H9 (cell line): Measurements from ENCODE around the gene ASXL1. TPM values are rescaled to one million over a fixed set of nuclear protein-coding genes. Genes with fewer than 3 reads are reported as not detected.

ENCODE experiments used
- DNase-seq: peaks from one replicate; pipeline ENCODE4 v3.0.0-alpha.2; 2017
- H2AFZ ChIP-seq: one replicate; pipeline ENCODE4 v1.6.1; 2013; ENCODE audit warnings: mild to moderate bottlenecking, low read length, control low read depth, moderate library complexity
- H2AK5ac ChIP-seq: 2 replicates; pipeline ENCODE4 v1.6.1; 2013; ENCODE audit warnings: low read length, control low read depth, mixed read lengths; ENCODE audit not compliant: insufficient read length
- H2BK120ac ChIP-seq: one replicate; pipeline ENCODE4 v1.6.1; 2013; ENCODE audit warnings: low read depth, mild to moderate bottlenecking, low read length, control low read depth, inconsistent platforms; ENCODE audit not compliant: poor library complexity, severe bottlenecking
- H2BK12ac ChIP-seq: 2 replicates; pipeline ENCODE4 v1.6.1; 2013; ENCODE audit warnings: low read length, control low read depth, mixed read lengths, low read depth; ENCODE audit not compliant: insufficient read length
- H2BK15ac ChIP-seq: 2 replicates; pipeline ENCODE4 v1.6.1; 2013; ENCODE audit warnings: low read depth, low read length, control low read depth
- H2BK20ac ChIP-seq: one replicate; pipeline ENCODE4 v1.6.1; 2013; ENCODE audit warnings: low read depth, mild to moderate bottlenecking, low read length, control low read depth, inconsistent platforms; ENCODE audit not compliant: poor library complexity, severe bottlenecking
- H2BK5ac ChIP-seq: 2 replicates; pipeline ENCODE4 v1.6.1; 2013; ENCODE audit warnings: low read length, control low read depth, mixed read lengths; ENCODE audit not compliant: insufficient read length
- H3K14ac ChIP-seq: 2 replicates; pipeline ENCODE4 v1.6.1; 2013; ENCODE audit warnings: low read length, control low read depth; ENCODE audit not compliant: insufficient read depth
- H3K18ac ChIP-seq: 2 replicates; pipeline ENCODE4 v1.6.1; 2013; ENCODE audit warnings: low read depth, mild to moderate bottlenecking, mixed read lengths, low read length, control low read depth; ENCODE audit not compliant: insufficient read length
- H3K23ac ChIP-seq: 2 replicates; pipeline ENCODE4 v1.6.1; 2013; ENCODE audit warnings: low read length, control low read depth, mixed read lengths, low read depth; ENCODE audit not compliant: insufficient read length
- H3K23me2 ChIP-seq: 2 replicates; pipeline ENCODE4 v1.6.1; 2013; ENCODE audit warnings: low read depth, mild to moderate bottlenecking, mixed read lengths, low read length, control low read depth; ENCODE audit not compliant: insufficient read length, poor library complexity, severe bottlenecking
- H3K27ac ChIP-seq: 2 replicates; pipeline ENCODE4 v1.5.1; 2013; ENCODE audit warnings: low read length, control low read depth, mixed read lengths, low read depth; ENCODE audit not compliant: insufficient read length
- H3K27me3 ChIP-seq: 2 replicates; pipeline ENCODE4 v1.6.1; 2013; ENCODE audit warnings: low read length, control low read depth, inconsistent platforms; ENCODE audit not compliant: insufficient read depth
- H3K4ac ChIP-seq: 2 replicates; pipeline ENCODE4 v1.6.1; 2013; ENCODE audit warnings: low read depth, mild to moderate bottlenecking, control low read depth, inconsistent platforms, low read length, moderate library complexity
- H3K4me1 ChIP-seq: 2 replicates; pipeline ENCODE4 v1.6.1; 2013; ENCODE audit warnings: low read length, control low read depth, inconsistent platforms; ENCODE audit not compliant: insufficient read depth
- H3K4me2 ChIP-seq: 2 replicates; pipeline ENCODE4 v1.6.1; 2013; ENCODE audit warnings: low read length, control low read depth, mixed read lengths; ENCODE audit not compliant: insufficient read length, insufficient read depth
- H3K56ac ChIP-seq: 2 replicates; pipeline ENCODE4 v1.6.1; 2013; ENCODE audit warnings: low read depth, mild to moderate bottlenecking, mixed read lengths, low read length, control low read depth; ENCODE audit not compliant: insufficient read length
- H3K79me1 ChIP-seq: 2 replicates; pipeline ENCODE4 v1.6.1; 2013; ENCODE audit warnings: low read depth, mild to moderate bottlenecking, moderate library complexity, low read length, control low read depth, inconsistent platforms; ENCODE audit not compliant: insufficient read depth, poor library complexity, severe bottlenecking
- H3K79me2 ChIP-seq: 2 replicates; pipeline ENCODE4 v1.6.1; 2013; ENCODE audit warnings: low read length, control low read depth, inconsistent platforms; ENCODE audit not compliant: insufficient read depth
- H3K9ac ChIP-seq: 2 replicates; pipeline ENCODE4 v1.6.1; 2013; ENCODE audit warnings: low read length, control low read depth, mixed read lengths; ENCODE audit not compliant: insufficient read length; ENCODE audit errors: extremely low read depth
- H3K9me3 ChIP-seq: one replicate; pipeline ENCODE4 v1.6.1; 2013; ENCODE audit warnings: low read depth, low read length, inconsistent platforms; ENCODE audit not compliant: control insufficient read depth
- H3T11ph ChIP-seq: one replicate; pipeline ENCODE4 v1.6.1; 2013; ENCODE audit warnings: mild to moderate bottlenecking, low read length, control low read depth, inconsistent platforms
- H4K20me1 ChIP-seq: one replicate; pipeline ENCODE4 v1.6.1; 2013; ENCODE audit not compliant: control insufficient read depth, insufficient read length, insufficient read depth
- H4K5ac ChIP-seq: 2 replicates; pipeline ENCODE4 v1.6.1; 2013; ENCODE audit warnings: low read depth, mild to moderate bottlenecking, mixed read lengths, low read length, control low read depth; ENCODE audit not compliant: insufficient read length
- H4K8ac ChIP-seq: replicated peaks from 2 replicates; pipeline ENCODE4 v1.6.1; 2013; ENCODE audit warnings: low read length, control low read depth, mixed read lengths, low read depth; ENCODE audit not compliant: insufficient read length
- H4K91ac ChIP-seq: 2 replicates; pipeline ENCODE4 v1.6.1; 2013; ENCODE audit warnings: low read depth, mild to moderate bottlenecking, moderate library complexity, mixed read lengths, low read length, control low read depth; ENCODE audit not compliant: insufficient read length
- H3K27ac Mint-ChIP-seq, 3 experiments: 2 replicates in 2 of 3; 3 replicates in 1 of 3; pipeline ENCODE4 v1.8.0; 2020 to 2021; ENCODE audit warnings: mixed read lengths in 3 of 3, mild to moderate bottlenecking in 1 of 3, moderate library complexity in 1 of 3
- H3K27me3 Mint-ChIP-seq: 2 replicates; pipeline ENCODE4 v1.8.0; 2021; ENCODE audit warnings: low read depth, mild to moderate bottlenecking, moderate library complexity, mixed read lengths
- H3K36me3 Mint-ChIP-seq, 3 experiments: 2 replicates in 2 of 3; 3 replicates in 1 of 3; pipeline ENCODE4 v1.8.0; 2020 to 2021; ENCODE audit warnings: low read depth in 3 of 3, mixed read lengths in 3 of 3; ENCODE audit not compliant: insufficient read depth in 1 of 3
- H3K4me1 Mint-ChIP-seq, 2 experiments: 2 replicates each; pipeline ENCODE4 v1.8.0; 2020; ENCODE audit warnings: mixed read lengths in 2 of 2
- H3K4me3 Mint-ChIP-seq, 2 experiments: 2 replicates in 1 of 2; 3 replicates in 1 of 2; pipeline ENCODE4 v1.8.0; 2020 to 2021; ENCODE audit warnings: mild to moderate bottlenecking in 2 of 2, mixed read lengths in 2 of 2, moderate library complexity in 1 of 2
- H3K9me3 Mint-ChIP-seq, 2 experiments: 2 replicates in 1 of 2; 3 replicates in 1 of 2; pipeline ENCODE4 v1.8.0; 2020; ENCODE audit warnings: mild to moderate bottlenecking in 2 of 2, mixed read lengths in 2 of 2, moderate library complexity in 1 of 2
- CTCF ChIP-seq: fragments of 200-600 bp; sonication (generic); conservative IDR thresholded peaks from 3 replicates; pipeline ENCODE4 v1.8.0; 2021; ENCODE audit warnings: antibody characterized with exemption, mild to moderate bottlenecking
- WGBS: extraction: QIAGEN DNeasy Blood & Tissue Kit; methylation state at CpG from one replicate; pipeline ENCODE4 v1.1.7; 2013; ENCODE audit warnings: missing lambda C conversion rate, low lambda C conversion rate, mixed read lengths; ENCODE audit not compliant: insufficient read length; ENCODE audit errors: extremely low coverage; 5-methylcytosine and 5-hydroxymethylcytosine counted together
- total RNA-seq: library from RNA; stranded (reverse); gene quantifications from 2 replicates; pipeline ENCODE4 v1.2.1, GENCODE V29; 2021

Gene ASXL1
- total RNA-seq, 1 experiment from 2014 or later = 39.5 TPM

GRCh38 chr20:32462900-32463641, 104.9 kb downstream of the ASXL1 start:
- peaks cover 30 to 34% of the 10 kb centered on the region in 2 experiments for H3K4me1 Mint-ChIP-seq
- Histone ChIP-seq H3K9ac (no peak overlapping the region), H2BK20ac (no peak overlapping the region), H3T11ph (no peak overlapping the region), H3K9me3 (no peaks in the 10 kb centered on the region), H4K5ac (no peak overlapping the region), H2BK15ac (no peak overlapping the region), H2BK5ac (no peak overlapping the region), H2BK120ac (no peak overlapping the region), H3K79me1 (no peaks in the 10 kb centered on the region), H2AFZ (no peak overlapping the region), H3K18ac (no peak overlapping the region), H3K4me1 (no peaks in the 10 kb centered on the region), H3K14ac (no peak overlapping the region), H4K20me1 (peaks cover 4% of the 10 kb centered on the region), H3K23me2 (no peaks in the 10 kb centered on the region), H3K56ac (no peak overlapping the region), H3K79me2 (no peaks in the 10 kb centered on the region), H4K91ac (no peak overlapping the region), H2AK5ac (no peak overlapping the region), H2BK12ac (no peak overlapping the region), H3K4ac (no peak overlapping the region), H3K23ac (no peak overlapping the region), H3K4me2 (no peak overlapping the region), H3K27me3 (no peaks in the 10 kb centered on the region), H3K27ac (no peak overlapping the region), H4K8ac (no peak overlapping the region)
- no peaks in the 10 kb centered on the region for H3K9me3 Mint-ChIP-seq
- H3K36me3 Mint-ChIP-seq = peaks cover 0 to 10% (median 2%) of the 10 kb centered on the region in 3 experiments; a peak in 6 of 7 replicates
- DNase-seq = no peak
- WGBS = no CpG with 5 or more reads among the region's 15 CpGs
- H3K27me3 Mint-ChIP-seq = no peaks in the 10 kb centered on the region
- no peak overlapping the region for H3K4me3 Mint-ChIP-seq
- no peak for TF ChIP-seq CTCF
- H3K27ac Mint-ChIP-seq = peak overlapping the region in 1 of 3 experiments; percentile 82; a peak in 3 of 7 replicates
